Bronchial epithelial cell (primary cell): Measurements from ENCODE around the gene GAK. TPM values are rescaled to one million over a fixed set of nuclear protein-coding genes. Genes with fewer than 3 reads are reported as not detected.

Source experiments
- DNase-seq: peaks from one replicate; pipeline ENCODE4 v3.0.0-alpha.2; 2010; ENCODE audit warnings: low read depth
- FAIRE-seq: peaks from 2 replicates; lab custom pipeline; 2011; peaks lifted over from hg19 to GRCh38; lab: Jason Lieb, UNC
- H3K27me3 ChIP-seq: 2 replicates; pipeline ENCODE4 v1.5.1; 2011; ENCODE audit warnings: low read length; ENCODE audit not compliant: control insufficient read depth, insufficient read depth
- H3K36me3 ChIP-seq: 2 replicates; pipeline ENCODE4 v1.5.1; 2011; ENCODE audit warnings: low read length; ENCODE audit not compliant: control insufficient read depth, insufficient read depth
- H3K4me3 ChIP-seq: 2 replicates; pipeline ENCODE4 v1.5.1; 2011; ENCODE audit warnings: mild to moderate bottlenecking, low read depth, low read length, control low read depth
- total RNA-seq: library from RNA; depleted of rRNA; stranded (reverse); fragments of >200 nt; gene quantifications from 2 replicates; pipeline ENCODE4 v1.2.1, GENCODE V29; 2014
- TF ChIP-seq, protein P1 (sequence below): IDR thresholded peaks from 2 replicates; pipeline ENCODE4 v1.5.1; 2011; ENCODE audit warnings: mild to moderate bottlenecking, moderate library complexity, low read length, control low read depth, inconsistent platforms; ENCODE audit not compliant: insufficient read depth, severe bottlenecking

GAK gene
- total RNA-seq, 1 donor from 2014 or later = 52.9 TPM

DNA sequence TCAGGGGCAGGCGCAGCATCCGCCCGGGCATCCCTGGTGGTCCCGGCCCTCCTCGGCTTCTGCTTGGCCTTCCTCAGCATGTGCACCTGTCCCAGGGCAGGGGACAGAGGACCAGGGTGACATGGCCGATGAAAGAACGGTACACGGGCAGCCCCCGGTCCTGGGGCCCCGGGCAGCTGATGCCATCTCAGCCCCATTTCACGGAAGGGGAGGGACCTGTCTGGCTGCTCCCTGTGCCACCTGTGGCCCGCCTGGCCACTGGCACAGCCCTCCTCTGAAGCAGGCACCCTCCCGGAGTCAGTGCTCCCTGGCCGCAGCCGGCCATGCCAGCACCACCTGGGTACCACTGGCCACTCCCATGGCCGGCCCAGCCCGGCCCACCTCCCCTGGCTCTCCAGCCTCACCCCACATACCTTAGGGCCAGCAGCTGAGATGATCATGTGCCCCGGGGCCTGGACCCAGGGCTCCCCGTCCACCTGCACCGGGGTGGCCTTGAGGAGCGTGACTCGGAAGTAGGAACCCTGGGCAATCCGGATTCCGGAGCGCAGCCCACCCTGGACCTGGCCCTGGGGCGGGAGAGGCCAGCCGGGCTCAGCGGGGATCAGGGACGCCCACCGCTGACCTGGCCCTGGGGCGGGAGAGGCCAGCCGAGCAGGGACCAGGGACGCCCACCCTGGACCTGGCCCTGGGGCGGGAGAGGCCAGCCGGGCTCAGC lies 28.7 kb upstream of the GAK start:
- TF ChIP-seq, protein P1, sequence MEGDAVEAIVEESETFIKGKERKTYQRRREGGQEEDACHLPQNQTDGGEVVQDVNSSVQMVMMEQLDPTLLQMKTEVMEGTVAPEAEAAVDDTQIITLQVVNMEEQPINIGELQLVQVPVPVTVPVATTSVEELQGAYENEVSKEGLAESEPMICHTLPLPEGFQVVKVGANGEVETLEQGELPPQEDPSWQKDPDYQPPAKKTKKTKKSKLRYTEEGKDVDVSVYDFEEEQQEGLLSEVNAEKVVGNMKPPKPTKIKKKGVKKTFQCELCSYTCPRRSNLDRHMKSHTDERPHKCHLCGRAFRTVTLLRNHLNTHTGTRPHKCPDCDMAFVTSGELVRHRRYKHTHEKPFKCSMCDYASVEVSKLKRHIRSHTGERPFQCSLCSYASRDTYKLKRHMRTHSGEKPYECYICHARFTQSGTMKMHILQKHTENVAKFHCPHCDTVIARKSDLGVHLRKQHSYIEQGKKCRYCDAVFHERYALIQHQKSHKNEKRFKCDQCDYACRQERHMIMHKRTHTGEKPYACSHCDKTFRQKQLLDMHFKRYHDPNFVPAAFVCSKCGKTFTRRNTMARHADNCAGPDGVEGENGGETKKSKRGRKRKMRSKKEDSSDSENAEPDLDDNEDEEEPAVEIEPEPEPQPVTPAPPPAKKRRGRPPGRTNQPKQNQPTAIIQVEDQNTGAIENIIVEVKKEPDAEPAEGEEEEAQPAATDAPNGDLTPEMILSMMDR = no peak
- H3K36me3 ChIP-seq = peaks cover 16% of the 10 kb centered on the region
- DNase-seq (no peak), FAIRE-seq (no peak)
- no peak overlapping the region for H3K4me3 ChIP-seq
- no peaks in the 10 kb centered on the region for H3K27me3 ChIP-seq

DNA sequence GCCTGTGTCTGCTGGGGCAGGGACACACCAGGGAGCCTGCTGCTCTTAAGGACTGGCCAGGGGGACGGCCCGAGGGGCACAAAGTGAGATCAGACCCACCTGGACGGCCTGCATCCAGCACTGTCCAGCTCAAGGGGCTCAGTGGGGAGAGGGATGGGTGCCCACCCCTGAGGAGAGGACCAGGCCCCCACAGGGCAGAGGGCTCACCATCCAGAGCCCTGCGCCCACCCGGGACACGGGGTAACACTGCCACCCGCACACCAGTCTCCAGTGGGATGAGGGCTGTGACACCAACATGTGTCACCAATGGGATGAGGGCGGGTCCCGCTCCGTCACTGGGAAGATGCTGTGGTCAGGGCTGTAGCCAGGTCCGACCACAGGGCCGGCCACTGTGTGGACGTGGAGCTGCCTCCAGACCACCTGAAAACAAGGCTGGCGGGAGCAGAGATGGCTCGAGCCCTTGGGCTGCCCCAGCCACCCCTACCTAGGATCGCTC lies 28.1 kb upstream of the GAK start:
- TF ChIP-seq, protein P1 = no peak
- H3K36me3 ChIP-seq = peaks cover 14% of the 10 kb centered on the region
- DNase-seq (no peak), FAIRE-seq (no peak)
- H3K27me3 ChIP-seq = no peaks in the 10 kb centered on the region
- no peak overlapping the region for H3K4me3 ChIP-seq

DNA sequence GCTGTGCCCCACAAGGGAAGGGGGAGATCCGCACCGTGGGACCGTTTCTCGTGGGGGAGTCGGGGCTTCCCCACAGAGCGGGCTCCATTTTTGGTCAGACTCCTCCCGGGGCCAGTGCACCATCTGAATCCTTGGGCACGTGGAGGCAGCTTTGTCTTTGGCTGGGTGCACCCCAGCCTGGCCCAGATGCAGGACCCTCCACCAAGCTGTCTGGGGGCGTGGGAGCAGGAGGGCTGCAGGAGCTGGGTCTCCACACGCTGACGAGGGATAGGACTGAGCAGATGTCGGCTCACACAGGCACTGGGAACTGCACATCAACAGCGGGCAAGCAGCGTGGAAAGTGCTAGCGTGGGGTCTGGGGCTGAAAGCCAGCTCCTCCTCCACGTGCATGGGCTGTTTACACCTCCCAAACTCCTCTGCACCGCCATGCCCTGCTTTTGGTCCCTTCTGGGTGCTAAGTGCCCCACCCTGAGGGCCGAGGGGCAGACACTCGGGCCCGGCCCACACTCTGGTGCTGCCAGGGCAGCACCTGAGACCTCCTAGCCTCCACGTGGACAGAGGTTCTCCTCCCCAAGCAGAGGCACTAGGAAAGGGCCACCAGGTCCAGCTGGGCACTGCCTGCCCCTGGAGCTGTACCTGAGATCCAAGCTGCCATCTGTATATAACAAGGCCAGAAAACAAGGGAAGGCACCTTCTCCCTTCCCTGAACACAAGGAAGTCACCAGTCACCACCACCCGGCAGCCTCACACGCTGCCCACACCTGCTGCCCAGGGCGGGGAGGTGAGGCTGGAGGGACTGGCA lies 27.4 kb upstream of the GAK start:
- DNase-seq (no peak), FAIRE-seq (no peak)
- TF ChIP-seq, protein P1 = no peak
- Histone ChIP-seq H3K4me3 (no peak overlapping the region), H3K27me3 (no peaks in the 10 kb centered on the region), H3K36me3 (peaks cover 10% of the 10 kb centered on the region)

DNA sequence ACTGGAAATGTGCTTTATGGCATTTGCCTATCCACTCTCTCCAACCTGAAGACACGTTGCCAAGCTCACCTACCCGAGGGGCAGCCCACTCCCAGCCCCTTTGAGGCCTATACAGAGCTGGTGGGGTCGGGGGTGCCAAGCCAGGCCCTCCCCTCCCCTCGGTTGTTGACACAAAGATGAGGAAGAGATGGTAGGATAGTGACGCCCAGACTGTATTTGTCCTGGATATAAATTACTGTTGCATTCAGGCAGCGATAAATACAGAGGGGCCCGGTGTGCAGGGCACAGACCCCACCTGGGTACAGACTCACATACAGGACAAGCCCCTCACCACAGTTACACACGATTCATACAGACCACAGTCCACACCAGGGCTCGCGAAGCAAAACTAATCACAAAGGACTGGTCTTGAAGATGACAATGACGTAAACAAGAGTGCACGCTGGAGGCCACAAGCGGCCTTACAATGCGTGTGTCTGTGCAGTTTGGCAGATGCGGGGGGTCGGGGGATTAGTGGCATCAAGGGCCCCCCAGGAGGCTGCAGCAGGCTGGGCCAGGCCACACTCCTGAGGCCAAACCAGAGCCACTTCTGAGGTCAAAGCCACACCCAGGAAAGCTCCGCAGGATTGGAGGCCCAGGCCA lies 26.7 kb upstream of the GAK start:
- Histone ChIP-seq H3K4me3 (no peak overlapping the region), H3K27me3 (no peaks in the 10 kb centered on the region), H3K36me3 (peaks cover 8% of the 10 kb centered on the region)
- TF ChIP-seq, protein P1 = no peak
- DNase-seq = no peak
- no peak for FAIRE-seq

DNA sequence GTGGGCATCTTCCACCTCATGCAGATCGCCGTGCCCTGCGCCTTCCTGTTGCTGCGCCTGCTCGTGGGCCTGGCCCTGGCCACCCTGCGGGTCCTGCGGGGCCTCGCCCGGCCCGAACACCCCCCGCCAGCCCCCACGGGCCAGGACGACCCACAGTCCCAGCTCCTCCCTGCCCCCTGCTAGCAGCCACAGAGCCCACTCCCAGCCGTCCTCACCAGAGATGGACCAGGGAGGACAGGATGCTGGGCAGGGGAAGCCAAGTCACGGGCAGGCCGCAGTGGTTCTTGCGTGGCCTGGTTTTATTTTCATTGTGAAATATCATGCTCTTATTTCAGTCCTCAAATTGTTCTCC lies 26.2 kb upstream of the GAK start:
- Histone ChIP-seq H3K4me3 (no peak overlapping the region), H3K27me3 (no peaks in the 10 kb centered on the region), H3K36me3 (peaks cover 8% of the 10 kb centered on the region)
- TF ChIP-seq, protein P1 = no peak
- no peak for FAIRE-seq
- DNase-seq = no peak
